ENCODE measurements around the gene KMO.

DNA sequence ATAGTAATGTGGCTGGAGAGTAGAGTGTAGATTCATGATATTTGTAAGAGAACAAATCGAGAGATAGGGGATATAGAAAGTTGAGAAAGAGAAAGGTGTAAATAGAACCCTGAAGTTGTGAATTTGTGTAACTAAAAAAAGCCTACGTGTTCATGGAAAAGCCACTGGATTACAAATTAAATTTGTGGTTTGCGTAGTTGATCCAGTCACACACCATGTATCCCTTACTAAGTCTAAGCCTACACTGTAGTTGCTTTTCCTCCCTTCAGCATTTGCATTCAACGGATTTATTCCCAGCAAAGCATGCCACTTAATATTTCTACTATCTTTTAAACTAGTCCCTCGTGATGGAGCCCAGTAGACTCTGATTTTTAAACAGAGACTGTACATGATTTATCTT is 24.9 kb downstream of the KMO start:
- TF ChIP-seq EZH2 (IDR thresholded peaks at IDR 0.05; ENCODE audit: low read length, unreplicated experiment) (no peak), CTCF (conservative IDR thresholded peaks at IDR 0.05; ENCODE audit: low read depth, low read length) (no peak)
